OCI-LY7 (cell line): ENCODE results near the gene SLC25A26.

ENCODE experiments used
- CTCF ChIP-seq: fragments of 200-600 bp; sonication (generic); conservative IDR thresholded peaks from 2 replicates; pipeline ENCODE4 v1.5.1; 2014; ENCODE audit warnings: mild to moderate bottlenecking, antibody characterized with exemption, low read length, moderate library complexity, mixed read lengths
- EZH2phosphoT487 ChIP-seq: fragments of 200-600 bp; sonication (generic); IDR thresholded peaks from 2 replicates; pipeline ENCODE4 v1.6.1; 2018; ENCODE audit warnings: low read depth, borderline replicate concordance, mild to moderate bottlenecking, mixed run types, antibody characterized with exemption, low read length, moderate library complexity, mixed read lengths

- no peak for TF ChIP-seq CTCF
- TF ChIP-seq EZH2phosphoT487, result no peak
These were observed 171.7 kb downstream of the SLC25A26 start for GRCh38 chr3:66392512-66392911.
